Measurements from ENCODE around the gene SLC16A11. TPM values are rescaled to one million over a fixed set of nuclear protein-coding genes. Genes with fewer than 3 reads are reported as not detected.
"Not testable (repeated sequence)": the region's sequence is repeated elsewhere in the genome, so short reads cannot be mapped to it uniquely, and the experiment has no call there.

Gene SLC16A11

GRCh38 chr17:6994118-6994598 is 49.7 kb downstream of the SLC16A11 start:
- Histone ChIP-seq H3K36me3 (replicated peaks in 1 of 2; ENCODE audit: control insufficient read depth in 2 of 2, insufficient read depth in 2 of 2, low read length in 2 of 2) (peaks cover 0 to 19% of the 10 kb centered on the region in 2 donors), H2AFZ (ENCODE audit: low read length) (no peak overlapping the region), H2AK5ac (ENCODE audit: low read depth, low read length) (no peak overlapping the region), H2BK15ac (ENCODE audit: low read length) (no peak overlapping the region), H3K27ac (replicated peaks; ENCODE audit: low read length) (no peak overlapping the region), H3K4ac (ENCODE audit: low read length) (no peak overlapping the region), H3K4me3 (ENCODE audit: low read length in 2 of 2) (no peak overlapping the region), H2BK120ac (ENCODE audit: low read depth, low read length) (no peak overlapping the region), H3K9ac (ENCODE audit: low read depth, low read length, poor library complexity) (no peak overlapping the region), H3K23ac (ENCODE audit: low read depth, low read length, poor library complexity) (no peak overlapping the region), H4K91ac (ENCODE audit: low read depth, low read length, poor library complexity) (no peak overlapping the region), H3K79me1 (ENCODE audit: low read depth, low read length) (no peaks in the 10 kb centered on the region), H3K14ac (ENCODE audit: low read length) (no peak overlapping the region), H2BK5ac (ENCODE audit: low read length) (no peak overlapping the region), H2BK12ac (ENCODE audit: low read length) (no peak overlapping the region), H3K9me3 (replicated peaks in 1 of 2; ENCODE audit: control insufficient read depth in 2 of 2, insufficient read depth in 1 of 2, low read depth in 1 of 2, low read length in 2 of 2) (peaks cover 0 to 2% of the 10 kb centered on the region in 2 donors), H3K27me3 (ENCODE audit: control insufficient read depth in 3 of 3, insufficient read depth in 3 of 3, low read depth in 1 of 3, low read length in 3 of 3) (peaks cover 0 to 21% (median 0%) of the 10 kb centered on the region in 3 experiments), H3K4me1 (ENCODE audit: control insufficient read depth in 2 of 2, insufficient read depth in 1 of 2, low read depth in 1 of 2, low read length in 2 of 2) (peaks cover 0 to 5% of the 10 kb centered on the region in 2 donors), H3K4me2 (ENCODE audit: insufficient read depth, low read length, poor library complexity, severe bottlenecking) (no peak overlapping the region), H3K18ac (ENCODE audit: low read length) (no peak overlapping the region), H4K8ac (ENCODE audit: low read depth, low read length) (no peak overlapping the region)
- DNase-seq (ENCODE audit: low spot score), result no peak
- WGBS, 2 donors (ENCODE audit: extremely low coverage in 2 of 2, insufficient read length in 2 of 2, insufficient replicate concordance in 1 of 2), result no CpG with 5 or more reads among the region's 10 CpGs

- not testable (repeated sequence) for H3K79me1 ChIP-seq (ENCODE audit: low read depth, low read length); H2AK5ac ChIP-seq (ENCODE audit: low read depth, low read length); H3K4me3 ChIP-seq (ENCODE audit: low read length in 2 of 2); H2BK5ac ChIP-seq (ENCODE audit: low read length); H3K9me3 ChIP-seq (replicated peaks in 1 of 2; ENCODE audit: control insufficient read depth in 2 of 2, insufficient read depth in 1 of 2, low read depth in 1 of 2, low read length in 2 of 2); DNase-seq (ENCODE audit: low spot score); H3K4me1 ChIP-seq (ENCODE audit: control insufficient read depth in 2 of 2, insufficient read depth in 1 of 2, low read depth in 1 of 2, low read length in 2 of 2); H2BK120ac ChIP-seq (ENCODE audit: low read depth, low read length); H3K14ac ChIP-seq (ENCODE audit: low read length); H3K27ac ChIP-seq (replicated peaks; ENCODE audit: low read length); H3K9ac ChIP-seq (ENCODE audit: low read depth, low read length, poor library complexity); H3K23ac ChIP-seq (ENCODE audit: low read depth, low read length, poor library complexity); H3K4me2 ChIP-seq (ENCODE audit: insufficient read depth, low read length, poor library complexity, severe bottlenecking); H2BK15ac ChIP-seq (ENCODE audit: low read length); H4K91ac ChIP-seq (ENCODE audit: low read depth, low read length, poor library complexity); H2BK12ac ChIP-seq (ENCODE audit: low read length); H3K4ac ChIP-seq (ENCODE audit: low read length); H3K18ac ChIP-seq (ENCODE audit: low read length); H4K8ac ChIP-seq (ENCODE audit: low read depth, low read length); H2AFZ ChIP-seq (ENCODE audit: low read length)
- Histone ChIP-seq H3K27me3 (ENCODE audit: control insufficient read depth in 3 of 3, insufficient read depth in 3 of 3, low read depth in 1 of 3, low read length in 3 of 3) (peaks cover 0 to 21% (median 0%) of the 10 kb centered on the region in 3 experiments), H3K36me3 (replicated peaks in 1 of 2; ENCODE audit: control insufficient read depth in 2 of 2, insufficient read depth in 2 of 2, low read length in 2 of 2) (peaks cover 0 to 14% of the 10 kb centered on the region in 2 donors)
- no CpG with 5 or more reads among the region's 5 CpGs for WGBS, 2 donors (ENCODE audit: extremely low coverage in 2 of 2, insufficient read length in 2 of 2, insufficient replicate concordance in 1 of 2)
These were observed 50.3 kb downstream of the SLC16A11 start for GRCh38 chr17:6993613-6994056.

Small RNA genes lying within 50 kb of the gene (small RNA-seq; reads per million reads assigned to genes)
- not detected for gene AC120057.1 (ENCODE audit: insufficient read depth)
